ENCODE measurements around the gene BAHD1. TPM values are rescaled to one million over a fixed set of nuclear protein-coding genes. Genes with fewer than 3 reads are reported as not detected.

BAHD1 gene
- total RNA-seq, 3 donors from 2014 or later, result 9.9 to 14.6 (median 11.8) TPM

DNA sequence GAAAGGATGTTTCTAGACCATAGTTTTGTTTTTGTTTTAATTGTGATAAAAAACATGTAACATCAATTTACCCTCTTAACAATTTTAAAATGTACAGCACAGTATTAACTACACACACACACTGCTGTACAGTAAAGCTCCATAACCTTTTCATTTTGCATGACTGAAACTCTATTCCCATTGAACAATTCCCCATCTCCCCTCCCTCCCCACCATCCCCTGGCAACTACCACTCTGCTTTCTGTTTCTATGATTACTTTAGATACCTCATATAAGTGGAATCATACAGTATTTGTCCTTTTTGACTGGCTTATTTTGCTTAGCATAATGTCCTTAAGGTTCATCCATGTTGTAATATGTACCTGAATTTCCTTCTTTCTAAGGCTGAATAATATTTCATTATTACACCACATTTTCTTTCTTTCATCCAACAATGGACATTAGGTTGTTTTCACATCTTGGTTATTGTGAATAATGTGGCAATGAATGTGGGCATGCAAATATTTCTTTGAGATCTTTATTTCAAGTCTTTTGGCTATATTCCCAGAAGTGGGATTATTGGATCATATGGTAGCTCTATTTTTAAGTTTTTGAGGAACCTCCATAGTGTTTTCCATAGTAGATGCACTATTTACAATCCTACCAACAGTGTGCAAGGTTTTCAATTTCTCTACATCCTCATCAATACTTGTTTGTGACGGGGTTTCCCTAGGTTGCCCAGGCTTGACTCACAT lies 40.8 kb downstream of the BAHD1 start:
- Histone ChIP-seq H3K36me3 (no peaks in the 10 kb centered on the region), H3K4me3 (no peak overlapping the region), H3K27me3 (no peaks in the 10 kb centered on the region), H3K4me1 (no peaks in the 10 kb centered on the region), H3K9me3 (no peaks in the 10 kb centered on the region), H3K27ac (no peak overlapping the region)
- TF ChIP-seq, protein P1, sequence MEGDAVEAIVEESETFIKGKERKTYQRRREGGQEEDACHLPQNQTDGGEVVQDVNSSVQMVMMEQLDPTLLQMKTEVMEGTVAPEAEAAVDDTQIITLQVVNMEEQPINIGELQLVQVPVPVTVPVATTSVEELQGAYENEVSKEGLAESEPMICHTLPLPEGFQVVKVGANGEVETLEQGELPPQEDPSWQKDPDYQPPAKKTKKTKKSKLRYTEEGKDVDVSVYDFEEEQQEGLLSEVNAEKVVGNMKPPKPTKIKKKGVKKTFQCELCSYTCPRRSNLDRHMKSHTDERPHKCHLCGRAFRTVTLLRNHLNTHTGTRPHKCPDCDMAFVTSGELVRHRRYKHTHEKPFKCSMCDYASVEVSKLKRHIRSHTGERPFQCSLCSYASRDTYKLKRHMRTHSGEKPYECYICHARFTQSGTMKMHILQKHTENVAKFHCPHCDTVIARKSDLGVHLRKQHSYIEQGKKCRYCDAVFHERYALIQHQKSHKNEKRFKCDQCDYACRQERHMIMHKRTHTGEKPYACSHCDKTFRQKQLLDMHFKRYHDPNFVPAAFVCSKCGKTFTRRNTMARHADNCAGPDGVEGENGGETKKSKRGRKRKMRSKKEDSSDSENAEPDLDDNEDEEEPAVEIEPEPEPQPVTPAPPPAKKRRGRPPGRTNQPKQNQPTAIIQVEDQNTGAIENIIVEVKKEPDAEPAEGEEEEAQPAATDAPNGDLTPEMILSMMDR (IDR thresholded peaks at IDR 0.05), result no peak
- TF ChIP-seq POLR2AphosphoS5 (IDR thresholded peaks at IDR 0.05) (no peak), POLR2A (IDR thresholded peaks at IDR 0.05) (no peak)
- no peak for DNase-seq (ENCODE audit: low spot score in 2 of 2)
- intact Hi-C loops (cut with DNase I; ENCODE audit: low total_unique reads), result no loop called here

DNA sequence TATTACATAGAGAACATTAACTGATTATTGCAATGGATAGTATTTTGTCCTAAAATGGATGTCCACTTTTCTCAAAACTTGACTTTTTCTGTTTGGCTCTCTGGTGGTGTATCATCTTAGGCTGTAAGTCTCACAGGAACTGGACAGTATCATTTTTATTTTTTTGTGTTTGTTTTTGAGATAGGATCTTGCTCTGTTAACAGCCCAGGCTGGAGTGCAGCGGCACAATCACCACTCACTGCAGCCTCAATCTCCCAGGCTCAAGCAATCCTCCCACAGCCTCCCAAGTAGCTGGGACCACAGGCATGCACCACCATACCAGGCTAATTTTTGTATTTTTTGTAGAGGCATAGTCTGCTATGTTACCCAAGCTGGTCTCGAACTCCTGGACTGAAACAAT lies 43.2 kb downstream of the BAHD1 start:
- no peaks in the 10 kb centered on the region for H3K36me3 ChIP-seq
- no peaks in the 10 kb centered on the region for H3K4me1 ChIP-seq
- H3K27ac ChIP-seq, result no peak overlapping the region
- intact Hi-C loops (cut with DNase I; ENCODE audit: low total_unique reads), result no loop called here
- TF ChIP-seq, protein P1 (IDR thresholded peaks at IDR 0.05), result no peak
- TF ChIP-seq POLR2AphosphoS5 (IDR thresholded peaks at IDR 0.05), result no peak
- TF ChIP-seq POLR2A (IDR thresholded peaks at IDR 0.05), result no peak
- H3K27me3 ChIP-seq, result no peaks in the 10 kb centered on the region
- DNase-seq (ENCODE audit: low spot score in 2 of 2), result no peak
- no peak overlapping the region for H3K4me3 ChIP-seq
- no peaks in the 10 kb centered on the region for H3K9me3 ChIP-seq

DNA sequence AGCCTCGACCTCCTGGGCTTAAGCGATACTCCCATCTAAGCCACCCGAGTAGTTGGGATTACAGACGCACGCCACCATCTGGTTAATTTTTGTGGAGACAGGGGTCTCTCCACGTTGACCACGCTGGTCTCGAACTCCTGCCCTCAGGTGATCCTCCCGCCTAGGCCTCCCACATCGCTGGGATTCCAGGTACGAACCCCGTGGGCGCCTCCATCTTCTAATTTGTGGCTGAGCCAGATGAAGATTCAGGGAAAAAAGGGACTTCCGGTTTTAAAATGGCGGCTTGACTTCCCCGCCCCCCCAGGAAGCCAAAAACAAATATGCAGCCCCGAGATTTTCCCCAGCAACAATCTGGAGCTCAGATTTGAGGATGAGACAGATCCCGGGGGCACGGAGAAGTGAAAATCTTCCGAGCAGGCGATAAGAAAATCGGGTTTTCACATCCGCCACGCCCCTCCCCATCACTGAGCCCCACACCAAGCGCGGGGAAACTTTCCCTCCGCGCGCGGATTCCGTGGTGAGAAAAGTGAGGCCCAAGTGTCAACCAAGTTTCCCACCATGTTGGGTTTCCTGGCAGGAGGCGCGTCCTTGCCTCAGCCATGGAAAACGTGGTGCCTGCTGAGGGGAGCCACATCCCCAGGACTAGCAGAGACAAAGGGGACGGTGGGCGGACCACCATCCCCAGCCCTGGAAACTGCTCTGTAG lies 45.5 kb downstream of the BAHD1 start:
- TF ChIP-seq POLR2AphosphoS5 (IDR thresholded peaks at IDR 0.05) (no peak), POLR2A (IDR thresholded peaks at IDR 0.05) (no peak)
- TF ChIP-seq, protein P1 (IDR thresholded peaks at IDR 0.05), result no peak
- Histone ChIP-seq H3K4me1 (no peaks in the 10 kb centered on the region), H3K27ac (no peak overlapping the region), H3K36me3 (no peaks in the 10 kb centered on the region), H3K4me3 (no peak overlapping the region), H3K9me3 (no peaks in the 10 kb centered on the region), H3K27me3 (no peaks in the 10 kb centered on the region)
- no peak for DNase-seq (ENCODE audit: low spot score in 2 of 2)
- intact Hi-C loops (cut with DNase I; ENCODE audit: low total_unique reads), result no loop called here

DNA sequence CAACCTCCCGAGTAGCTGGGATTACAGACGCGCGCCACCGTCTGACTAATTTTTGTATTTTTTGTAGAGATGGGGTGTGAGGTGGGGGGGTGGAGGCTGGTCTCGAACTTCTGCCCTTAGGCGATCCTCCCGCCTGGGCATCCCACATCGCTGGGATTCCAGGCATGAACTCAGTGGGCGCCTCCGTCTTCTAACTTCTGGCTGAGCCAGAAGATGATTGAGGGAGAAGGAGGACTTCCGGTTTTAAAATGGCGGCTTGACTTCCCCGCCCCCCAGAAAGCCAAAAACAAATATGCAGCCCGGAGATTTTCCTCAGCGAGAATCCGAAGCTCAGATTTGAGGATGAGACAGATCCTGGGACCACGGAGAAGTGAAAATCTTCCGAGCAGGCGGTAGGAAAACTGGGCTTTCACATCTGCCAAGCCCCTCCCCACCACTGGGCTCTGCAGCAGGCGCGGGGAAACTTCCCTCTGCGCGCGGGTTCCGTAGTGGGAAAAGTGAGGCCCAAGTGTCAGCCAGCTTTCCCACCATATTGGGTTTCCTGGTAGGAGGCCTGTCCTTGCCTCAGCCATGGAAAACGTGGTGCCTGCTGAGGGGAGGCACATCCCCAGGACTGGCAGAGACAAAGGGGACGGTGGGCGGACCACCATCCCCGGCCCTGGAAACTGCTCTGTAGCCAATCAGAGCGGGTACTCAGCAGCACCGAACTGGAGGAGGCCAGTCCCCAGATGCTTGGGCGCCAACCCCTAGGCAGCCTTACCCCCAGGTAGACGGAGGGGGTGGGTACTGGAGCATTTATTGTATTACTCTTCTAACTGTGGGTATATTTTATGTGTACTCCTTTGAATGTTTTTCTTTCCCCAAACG lies 47.3 kb downstream of the BAHD1 start:
- Histone ChIP-seq H3K27me3 (no peaks in the 10 kb centered on the region), H3K9me3 (no peaks in the 10 kb centered on the region), H3K36me3 (no peaks in the 10 kb centered on the region), H3K27ac (no peak overlapping the region), H3K4me1 (no peaks in the 10 kb centered on the region), H3K4me3 (no peak overlapping the region)
- TF ChIP-seq POLR2AphosphoS5 (IDR thresholded peaks at IDR 0.05) (no peak), POLR2A (IDR thresholded peaks at IDR 0.05) (no peak)
- TF ChIP-seq, protein P1 (IDR thresholded peaks at IDR 0.05), result no peak
- no peak for DNase-seq (ENCODE audit: low spot score in 2 of 2)
- intact Hi-C loops (cut with DNase I; ENCODE audit: low total_unique reads), result no loop called here
